Stromal cell of bone marrow (primary cell): ENCODE measurements around the gene SH2D6.

Experiments used
- DNase-seq: peaks from one replicate; pipeline ENCODE4 v3.0.0-alpha.2; 2012; ENCODE audit warnings: low read depth

Gene SH2D6

GRCh38 chr2:85439986-85440385, 21.5 kb downstream of the SH2D6 start:
- DNase-seq, result no peak

- DNase-seq, result no peak
Observed at GRCh38 chr2:85440729-85441128, 22.2 kb downstream of the SH2D6 start.

GRCh38 chr2:85441864-85442263, 23.4 kb downstream of the SH2D6 start:
- DNase-seq, result no peak

GRCh38 chr2:85444629-85445172, 26.2 kb downstream of the SH2D6 start:
- DNase-seq, result no peak

GRCh38 chr2:85445316-85446295, 27.1 kb downstream of the SH2D6 start:
- DNase-seq, result peak; percentile 78

- DNase-seq, result no peak
Observed at GRCh38 chr2:85446296-85447221, 28.0 kb downstream of the SH2D6 start.

- DNase-seq, result no peak
Observed at GRCh38 chr2:85447222-85447585, 28.7 kb downstream of the SH2D6 start.

- DNase-seq, result no peak
Observed at GRCh38 chr2:85448461-85449213, 30.1 kb downstream of the SH2D6 start.

- DNase-seq, result no peak
Observed at GRCh38 chr2:85449214-85449588, 30.7 kb downstream of the SH2D6 start.

GRCh38 chr2:85452237-85452636, 33.7 kb downstream of the SH2D6 start:
- no peak for DNase-seq

- no peak for DNase-seq
Observed at GRCh38 chr2:85453571-85453970, 35.1 kb downstream of the SH2D6 start.

GRCh38 chr2:85455552-85456090, 37.1 kb downstream of the SH2D6 start:
- no peak for DNase-seq

GRCh38 chr2:85457043-85457442, 38.5 kb downstream of the SH2D6 start:
- DNase-seq, result no peak

GRCh38 chr2:85457877-85458316, 39.4 kb downstream of the SH2D6 start:
- DNase-seq, result peak; percentile 39

GRCh38 chr2:85458601-85459563, 40.4 kb downstream of the SH2D6 start:
- no peak for DNase-seq

GRCh38 chr2:85459771-85460170, 41.3 kb downstream of the SH2D6 start:
- DNase-seq, result no peak

- DNase-seq, result no peak
Observed at GRCh38 chr2:85462322-85462721, 43.8 kb downstream of the SH2D6 start.

GRCh38 chr2:85468096-85468703, 49.7 kb downstream of the SH2D6 start:
- DNase-seq, result no peak

- DNase-seq, result no peak
Observed at GRCh38 chr2:85468704-85469349, 50.3 kb downstream of the SH2D6 start.
